A673 (cell line): ENCODE results near the gene FEV.

Source experiments
- CTCF ChIP-seq: fragments of 300-800, 200-600 bp; sonication (generic); conservative IDR thresholded peaks from 2 replicates; pipeline ENCODE4 v1.5.1; 2017; ENCODE audit warnings: low read depth, mild to moderate bottlenecking, antibody characterized with exemption, low read length, moderate library complexity, mixed read lengths
- EZH2 ChIP-seq: fragments of 200-600 bp; sonication (generic); IDR thresholded peaks from 2 replicates; pipeline ENCODE4 v1.6.1; 2017; ENCODE audit warnings: borderline replicate concordance, low read depth, mild to moderate bottlenecking, mixed read lengths, antibody characterized with exemption, low read length; ENCODE audit not compliant: poor library complexity, severe bottlenecking

- TF ChIP-seq EZH2 (no peak), CTCF (no peak)
These were observed 14.1 kb downstream of the FEV start for GRCh38 chr2:218970894-218971293.
